Epithelial cell of esophagus (primary cell): ENCODE data around the gene SLC9A7.

ENCODE experiments used
- DNase-seq: peaks from one replicate; pipeline ENCODE4 v3.0.0; 2010; ENCODE audit warnings: low read depth
- H3K4me3 ChIP-seq: 2 replicates; pipeline ENCODE4 v1.5.1; 2011; ENCODE audit warnings: mild to moderate bottlenecking, low read length, control low read depth
- TF ChIP-seq, protein P1 (sequence below): IDR thresholded peaks from 2 replicates; pipeline ENCODE4 v1.5.1; 2011; ENCODE audit warnings: low read depth, mild to moderate bottlenecking, low read length, control low read depth, inconsistent platforms; ENCODE audit not compliant: insufficient read depth; ENCODE audit errors: missing control alignments

SLC9A7 gene

DNA sequence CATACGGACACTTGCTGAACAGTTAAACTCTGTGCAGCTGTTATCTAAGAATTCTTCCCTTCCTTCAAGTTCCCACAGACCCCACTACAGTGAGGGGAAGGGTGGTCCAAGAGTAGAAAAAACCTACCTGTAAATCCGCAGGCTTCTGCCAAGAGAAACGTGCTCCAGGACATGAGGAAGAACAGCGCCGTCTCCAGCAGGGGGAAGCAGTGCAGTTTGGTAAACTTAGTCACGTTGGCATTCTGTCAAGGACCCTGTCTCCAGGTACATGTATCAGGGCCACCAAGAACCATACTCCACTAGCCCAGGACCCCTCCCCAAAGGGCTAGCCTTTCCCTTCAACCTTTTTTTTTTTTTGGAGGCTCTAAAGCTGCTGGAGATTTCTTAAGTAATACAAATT, 105.4 kb downstream of the SLC9A7 start:
- H3K4me3 ChIP-seq, result no peak overlapping the region
- TF ChIP-seq, protein P1, sequence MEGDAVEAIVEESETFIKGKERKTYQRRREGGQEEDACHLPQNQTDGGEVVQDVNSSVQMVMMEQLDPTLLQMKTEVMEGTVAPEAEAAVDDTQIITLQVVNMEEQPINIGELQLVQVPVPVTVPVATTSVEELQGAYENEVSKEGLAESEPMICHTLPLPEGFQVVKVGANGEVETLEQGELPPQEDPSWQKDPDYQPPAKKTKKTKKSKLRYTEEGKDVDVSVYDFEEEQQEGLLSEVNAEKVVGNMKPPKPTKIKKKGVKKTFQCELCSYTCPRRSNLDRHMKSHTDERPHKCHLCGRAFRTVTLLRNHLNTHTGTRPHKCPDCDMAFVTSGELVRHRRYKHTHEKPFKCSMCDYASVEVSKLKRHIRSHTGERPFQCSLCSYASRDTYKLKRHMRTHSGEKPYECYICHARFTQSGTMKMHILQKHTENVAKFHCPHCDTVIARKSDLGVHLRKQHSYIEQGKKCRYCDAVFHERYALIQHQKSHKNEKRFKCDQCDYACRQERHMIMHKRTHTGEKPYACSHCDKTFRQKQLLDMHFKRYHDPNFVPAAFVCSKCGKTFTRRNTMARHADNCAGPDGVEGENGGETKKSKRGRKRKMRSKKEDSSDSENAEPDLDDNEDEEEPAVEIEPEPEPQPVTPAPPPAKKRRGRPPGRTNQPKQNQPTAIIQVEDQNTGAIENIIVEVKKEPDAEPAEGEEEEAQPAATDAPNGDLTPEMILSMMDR, result peak; percentile 52
- peak; percentile 53 for DNase-seq

DNA sequence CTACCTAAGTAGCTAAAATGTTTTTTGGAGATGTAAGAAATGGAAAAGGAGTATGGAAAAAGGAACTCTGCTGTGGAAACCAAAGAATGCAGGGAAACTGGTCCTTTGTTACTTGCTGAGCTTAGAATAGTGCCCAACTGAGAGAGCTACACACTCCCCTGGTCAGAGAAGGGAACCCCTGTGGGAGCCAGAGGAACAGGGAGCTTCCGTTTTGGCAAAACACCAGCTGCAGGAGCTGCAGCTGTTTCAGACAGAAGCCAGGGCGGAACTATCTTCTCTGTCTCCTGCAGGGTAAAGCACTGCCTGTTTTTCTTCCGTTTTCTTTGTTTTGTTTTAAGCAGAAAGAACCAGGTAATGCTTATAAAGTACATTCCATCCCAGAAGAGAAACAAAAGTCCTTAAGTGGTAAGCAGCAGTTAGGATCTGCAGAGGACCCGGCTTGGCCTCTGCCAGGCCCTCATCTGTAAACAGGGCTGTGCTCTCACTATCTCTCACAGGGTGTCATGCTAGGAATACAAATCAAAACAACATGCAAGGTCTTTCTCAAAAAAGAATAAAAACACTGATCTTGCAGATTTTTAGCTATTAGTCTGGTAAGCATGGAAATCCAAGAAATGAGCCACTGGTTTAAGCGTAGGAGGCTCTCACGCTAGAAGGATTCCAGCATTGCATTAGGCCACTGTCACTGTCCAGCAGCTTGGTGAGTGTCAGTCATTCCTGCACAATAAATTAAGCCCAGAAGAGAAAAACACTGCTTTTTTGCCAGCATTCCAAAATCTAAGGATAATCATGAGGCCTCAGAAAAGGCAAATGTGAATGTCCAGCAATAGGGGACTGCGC, 109.3 kb downstream of the SLC9A7 start:
- TF ChIP-seq, protein P1, result no peak
- no peak overlapping the region for H3K4me3 ChIP-seq
- no peak for DNase-seq

DNA sequence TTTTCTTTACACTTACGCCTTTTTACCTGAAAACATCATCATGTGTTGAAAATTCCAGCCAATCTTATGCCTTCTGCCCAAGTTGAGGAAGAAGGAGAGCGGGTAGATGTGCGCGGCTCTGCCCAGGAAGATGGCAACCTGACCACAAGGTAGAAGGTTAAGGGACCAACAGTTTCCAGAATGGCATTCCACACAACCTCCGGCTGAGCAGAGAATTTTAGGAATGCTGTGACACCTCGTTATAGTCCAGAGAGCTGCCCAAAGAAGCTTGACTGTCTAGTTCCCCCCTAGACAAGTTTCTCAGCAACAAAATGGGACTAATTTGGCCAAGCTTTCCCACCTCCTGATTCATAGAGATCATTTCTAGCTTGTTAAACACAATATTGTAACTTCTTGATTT, 110.3 kb downstream of the SLC9A7 start:
- DNase-seq, result no peak
- TF ChIP-seq, protein P1, result no peak
- no peak overlapping the region for H3K4me3 ChIP-seq

DNA sequence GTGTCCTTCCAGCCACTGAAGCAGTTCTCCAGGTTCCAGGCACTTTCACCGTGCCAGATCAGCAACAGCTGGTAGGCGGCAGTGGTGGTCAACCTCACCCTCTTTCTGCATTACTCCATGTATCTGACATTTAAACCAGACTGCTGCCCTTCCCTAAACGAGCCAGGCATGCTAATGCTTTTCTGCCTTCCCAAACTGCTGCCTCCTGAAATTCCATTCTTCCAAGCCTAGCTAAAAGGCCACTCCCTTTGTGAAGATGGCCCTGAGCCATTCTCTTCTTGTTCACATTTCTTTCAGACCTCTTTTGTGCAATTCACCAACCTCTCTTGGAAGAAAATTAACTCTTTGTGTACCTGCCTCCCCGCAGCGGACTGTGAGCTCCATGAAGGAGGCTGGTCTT, 111.7 kb downstream of the SLC9A7 start:
- TF ChIP-seq, protein P1, result no peak
- H3K4me3 ChIP-seq, result no peak overlapping the region
- no peak for DNase-seq

DNA sequence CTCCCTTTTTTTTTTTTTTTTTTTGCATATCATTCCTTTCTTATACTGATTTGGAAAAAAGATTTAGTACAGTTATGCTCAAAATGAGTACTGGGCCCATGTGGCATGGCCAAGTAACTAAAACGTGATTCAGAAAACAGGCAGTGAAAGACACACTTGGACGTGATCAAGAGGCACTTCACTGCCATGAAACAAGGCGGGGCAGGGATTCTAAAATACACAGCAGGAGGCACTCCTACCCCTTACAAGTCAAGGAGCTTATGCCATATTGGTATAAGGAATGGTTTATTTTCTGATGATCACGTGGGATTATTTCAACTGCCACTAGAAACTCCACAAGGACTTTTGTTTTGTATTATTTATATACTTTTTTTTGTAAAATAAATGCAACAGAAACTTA, 113.3 kb downstream of the SLC9A7 start:
- no peak for DNase-seq
- TF ChIP-seq, protein P1, result no peak
- no peak overlapping the region for H3K4me3 ChIP-seq

DNA sequence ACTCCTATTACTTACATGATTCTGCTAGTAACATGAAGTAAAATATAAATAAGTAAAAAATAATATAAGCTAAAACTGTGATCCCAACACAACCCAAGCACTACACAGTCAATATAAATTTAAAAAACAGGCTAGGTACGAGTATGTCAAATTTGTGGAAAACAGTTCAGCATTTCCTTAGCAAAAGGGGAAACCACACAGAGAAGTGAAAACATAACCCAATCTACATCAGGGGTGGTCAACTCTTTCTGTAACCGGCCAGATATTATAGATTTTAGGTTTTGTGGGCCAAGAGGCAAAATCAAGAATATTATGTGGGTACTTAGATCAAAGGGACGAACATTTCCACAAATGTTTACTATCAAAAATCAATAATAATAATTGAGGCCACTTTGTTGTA, 115.3 kb downstream of the SLC9A7 start:
- no peak for DNase-seq
- TF ChIP-seq, protein P1, result no peak
- H3K4me3 ChIP-seq, result no peak overlapping the region

DNA sequence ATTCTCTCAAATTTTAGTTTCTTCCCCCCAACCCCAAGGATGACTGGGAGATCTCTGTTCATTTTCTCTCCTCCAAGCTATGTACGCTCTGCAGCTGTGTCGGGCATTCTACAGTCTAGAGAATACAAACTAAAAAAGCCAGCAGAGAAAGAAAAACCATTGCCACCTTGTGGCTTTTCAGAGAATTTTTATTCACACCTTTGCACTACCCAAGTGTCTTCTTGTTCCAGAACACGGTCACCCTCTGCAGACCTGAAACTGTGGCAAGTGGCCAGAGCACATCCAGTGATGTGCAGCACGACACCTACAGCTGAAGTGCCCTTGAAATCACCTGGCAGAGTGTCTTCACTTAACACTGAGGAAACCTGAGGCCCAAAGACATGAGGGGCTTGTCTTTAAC, 116.8 kb downstream of the SLC9A7 start:
- no peak overlapping the region for H3K4me3 ChIP-seq
- DNase-seq, result peak; percentile 45
- TF ChIP-seq, protein P1, result peak; percentile 43
